ENCODE data around the gene L3MBTL2.

GRCh38 chr22:41260871-41261270 lies 55.8 kb downstream of the L3MBTL2 start:
- no peak for TF ChIP-seq POLR2AphosphoS5 (IDR thresholded peaks at IDR 0.05)
- no peak for TF ChIP-seq POLR2A (IDR thresholded peaks at IDR 0.05)
- no peak for TF ChIP-seq CTCF (IDR thresholded peaks at IDR 0.05 in 8 of 11, conservative IDR thresholded peaks at IDR 0.05 in 3 of 11)

Measured in spleen (tissue), 7 donors.